Liver (tissue), 9 donors: ENCODE data around the gene HMGN4. TPM values are rescaled to one million over a fixed set of nuclear protein-coding genes. Genes with fewer than 3 reads are reported as not detected.

Experiments used
- DNase-seq: peaks from one replicate; pipeline ENCODE4 v3.0.0-alpha.2; 2017; ENCODE audit warnings: low spot score
- H3K27ac ChIP-seq, 2 donors: one replicate each; pipeline ENCODE4 v1.7.0; 2013; ENCODE audit warnings: inconsistent platforms in 2 of 2, low read length in 2 of 2, control low read depth in 1 of 2, low read depth in 1 of 2, mild to moderate bottlenecking in 1 of 2
- H3K27me3 ChIP-seq, 4 donors: one replicate each; pipeline versions ENCODE4 v1.6.1 to v1.7.0; 2013; ENCODE audit warnings: low read length in 3 of 4, inconsistent platforms in 1 of 4, mild to moderate bottlenecking in 1 of 4, moderate library complexity in 1 of 4; ENCODE audit not compliant: control insufficient read depth in 4 of 4, insufficient read depth in 4 of 4
- H3K36me3 ChIP-seq, 4 donors: one replicate each; pipeline versions ENCODE4 v1.6.1 to v1.7.0; 2013; ENCODE audit warnings: low read length in 3 of 4, mild to moderate bottlenecking in 3 of 4, low read depth in 1 of 4, moderate library complexity in 1 of 4; ENCODE audit not compliant: control insufficient read depth in 4 of 4, insufficient read depth in 3 of 4
- H3K4me1 ChIP-seq, 4 donors: one replicate each; pipeline versions ENCODE4 v1.6.1 to v1.7.0; 2013; ENCODE audit warnings: low read length in 3 of 4, mild to moderate bottlenecking in 3 of 4, moderate library complexity in 1 of 4; ENCODE audit not compliant: control insufficient read depth in 4 of 4, insufficient read depth in 4 of 4
- H3K4me3 ChIP-seq, 3 donors: one replicate each; pipeline versions ENCODE4 v1.6.1 to v1.7.0; 2013; ENCODE audit warnings: low read length in 3 of 3, control low read depth in 1 of 3, low read depth in 1 of 3, mild to moderate bottlenecking in 1 of 3
- H3K9ac ChIP-seq, 2 donors: one replicate each; pipeline ENCODE4 v1.7.0; 2013; ENCODE audit warnings: low read length in 2 of 2, mild to moderate bottlenecking in 2 of 2, moderate library complexity in 2 of 2, control low read depth in 1 of 2, low read depth in 1 of 2
- H3K9me3 ChIP-seq, 4 donors: one replicate each; pipeline versions ENCODE4 v1.6.1 to v1.7.0; 2013; ENCODE audit warnings: low read length in 3 of 4; ENCODE audit not compliant: control insufficient read depth in 4 of 4
- ATF3 ChIP-seq: IDR thresholded peaks from 2 replicates; pipeline ENCODE4 v1.6.1; 2016; ENCODE audit warnings: antibody characterized with exemption
- CTCF ChIP-seq: fragments of 150-350 bp; IDR thresholded peaks from 2 replicates; pipeline ENCODE4 v1.5.1; 2017; ENCODE audit warnings: improper control_type of control experiment, low read depth, low read length; ENCODE audit not compliant: missing input control
- EGR1 ChIP-seq, 2 donors: IDR thresholded peaks; 2 replicates each; pipeline ENCODE4 v1.6.1; 2016 to 2018; ENCODE audit warnings: antibody characterized with exemption in 2 of 2, low read depth in 2 of 2
- FOXA1 ChIP-seq: IDR thresholded peaks from 2 replicates; pipeline ENCODE4 v1.6.1; 2016; ENCODE audit warnings: antibody characterized with exemption
- FOXA2 ChIP-seq: IDR thresholded peaks from 2 replicates; pipeline ENCODE4 v1.6.1; 2016; ENCODE audit warnings: antibody characterized with exemption
- GABPA ChIP-seq, 2 donors: IDR thresholded peaks in 1 of 2; conservative IDR thresholded peaks in 1 of 2; 2 replicates each; pipeline ENCODE4 v1.6.1; 2016; ENCODE audit warnings: antibody characterized with exemption in 2 of 2, mild to moderate bottlenecking in 1 of 2, moderate library complexity in 1 of 2
- HNF4A ChIP-seq, 2 donors: conservative IDR thresholded peaks; 2 replicates each; pipeline ENCODE4 v1.6.1; 2016; ENCODE audit warnings: antibody characterized with exemption in 2 of 2, mild to moderate bottlenecking in 2 of 2
- HNF4G ChIP-seq: IDR thresholded peaks from 2 replicates; pipeline ENCODE4 v1.6.1; 2016; ENCODE audit warnings: antibody characterized with exemption
- JUND ChIP-seq, 2 donors: IDR thresholded peaks; 2 replicates each; pipeline ENCODE4 v1.6.1; 2016; ENCODE audit warnings: antibody characterized with exemption in 2 of 2
- MAX ChIP-seq: IDR thresholded peaks from 2 replicates; pipeline ENCODE4 v1.6.1; 2016; ENCODE audit warnings: antibody characterized with exemption
- NR2F2 ChIP-seq: IDR thresholded peaks from 2 replicates; pipeline ENCODE4 v1.6.1; 2016; ENCODE audit warnings: antibody characterized with exemption
- RAD21 ChIP-seq, 2 donors: IDR thresholded peaks; 2 replicates each; pipeline ENCODE4 v1.6.1; 2016; ENCODE audit warnings: antibody characterized with exemption in 2 of 2, mild to moderate bottlenecking in 2 of 2
- REST ChIP-seq: IDR thresholded peaks from 2 replicates; pipeline ENCODE4 v1.6.1; 2016; ENCODE audit warnings: antibody characterized with exemption, mild to moderate bottlenecking
- RXRA ChIP-seq, 2 donors: IDR thresholded peaks; 2 replicates each; pipeline ENCODE4 v1.6.1; 2017 to 2018; ENCODE audit warnings: antibody characterized with exemption in 2 of 2, mild to moderate bottlenecking in 1 of 2
- SP1 ChIP-seq: IDR thresholded peaks from 2 replicates; pipeline ENCODE4 v1.6.1; 2018; ENCODE audit warnings: antibody characterized with exemption, mild to moderate bottlenecking
- TAF1 ChIP-seq: conservative IDR thresholded peaks from 2 replicates; pipeline ENCODE4 v1.6.1; 2016; ENCODE audit warnings: antibody characterized with exemption, mild to moderate bottlenecking
- YY1 ChIP-seq: IDR thresholded peaks from 2 replicates; pipeline ENCODE4 v1.6.1; 2016; ENCODE audit warnings: antibody characterized with exemption, mild to moderate bottlenecking
- ZBTB33 ChIP-seq: IDR thresholded peaks from 2 replicates; pipeline ENCODE4 v1.6.1; 2016; ENCODE audit warnings: antibody characterized with exemption
- WGBS: extraction: QIAGEN DNeasy Blood & Tissue Kit; methylation state at CpG from one replicate; pipeline ENCODE4 v1.1.7; 2013; 5-methylcytosine and 5-hydroxymethylcytosine counted together
- polyA plus RNA-seq, 2 donors: library from polyadenylated mRNA; stranded (reverse) in 1 of 2; unstranded in 1 of 2; fragments of 200-250 nt in 1 of 2; fragments of >200 nt in 1 of 2; fragmentation: Nextera tagmentation in 1 of 2; extraction: Ambion mirVana in 1 of 2; gene quantifications; one replicate each; pipeline versions ENCODE4 v1.2.1 to v1.2.3, GENCODE V29; 2013 to 2015
- total RNA-seq, 2 donors: library from RNA; depleted of rRNA; stranded (reverse); fragments of >200 nt; gene quantifications; one replicate each; pipeline ENCODE4 v1.2.3, GENCODE V29; 2014
- donor health status: healthy.
- donor health status: healthy.
- donor health status: healthy.
- donor health status: healthy.
- donor health status: healthy.

Gene HMGN4
- total and polyA plus RNA-seq, 4 donors: 8.2 to 13.3 (median 10.1) TPM

- no peak overlapping the region for H3K27ac ChIP-seq
- TF ChIP-seq EGR1 (IDR thresholded peaks at IDR 0.05; ENCODE audit: low read depth in 2 of 2) (no peak), HNF4A (conservative IDR thresholded peaks at IDR 0.05) (no peak), FOXA2 (no peak)
- 98% methylated on average over 1 of the region's 1 CpG for WGBS
- no peaks in the 10 kb centered on the region for H3K9me3 ChIP-seq
- H3K36me3 ChIP-seq: no peaks in the 10 kb centered on the region
- peaks cover 0 to 17% (median 9%) of the 10 kb centered on the region in 4 donors for H3K4me1 ChIP-seq
- DNase-seq: no peak
- no peak overlapping the region for H3K9ac ChIP-seq
- no peaks in the 10 kb centered on the region for H3K27me3 ChIP-seq
- no peak overlapping the region for H3K4me3 ChIP-seq
These were observed 6.3 kb upstream of the HMGN4 start for GRCh38 chr6:26531897-26532296.

GRCh38 chr6:26532699-26533531, 5.3 kb upstream of the HMGN4 start:
- H3K27me3 ChIP-seq: no peaks in the 10 kb centered on the region
- TF ChIP-seq EGR1 (IDR thresholded peaks at IDR 0.05; ENCODE audit: low read depth in 2 of 2): peak in 1 of 2 donors; percentile 29
- TF ChIP-seq GABPA (IDR thresholded peaks at IDR 0.05 in 1 of 2, conservative IDR thresholded peaks at IDR 0.05 in 1 of 2): no peak
- TF ChIP-seq REST: peak; percentile 40
- peak in 1 of 2 donors; percentile 49 for TF ChIP-seq JUND (IDR thresholded peaks at IDR 0.05)
- TF ChIP-seq HNF4G: no peak
- TF ChIP-seq HNF4A (conservative IDR thresholded peaks at IDR 0.05): no peak
- TF ChIP-seq SP1: peak; percentile 4
- TF ChIP-seq CTCF: no peak
- TF ChIP-seq FOXA2: no peak
- peak in 1 of 2 donors; percentile 32 for TF ChIP-seq RAD21 (IDR thresholded peaks at IDR 0.05)
- TF ChIP-seq NR2F2: peak; percentile 45
- TF ChIP-seq TAF1: no peak
- TF ChIP-seq FOXA1: peak; percentile 47
- peak; percentile 63 for TF ChIP-seq MAX
- peak; percentile 100 for TF ChIP-seq ATF3
- peak; percentile 44 for TF ChIP-seq RXRA (IDR thresholded peaks at IDR 0.05)
- peak; percentile 17 for TF ChIP-seq ZBTB33
- TF ChIP-seq YY1: peak; percentile 63
- WGBS: 1% methylated on average over 28 of the region's 28 CpGs
- peak; percentile 92 for DNase-seq
- no peaks in the 10 kb centered on the region for H3K9me3 ChIP-seq
- H3K4me1 ChIP-seq: peaks cover 0 to 20% (median 12%) of the 10 kb centered on the region in 4 donors
- peak overlapping the region; percentile 60 to 63 for H3K9ac ChIP-seq
- peak overlapping the region; percentile 73 to 78 (median 74) for H3K4me3 ChIP-seq
- no peaks in the 10 kb centered on the region for H3K36me3 ChIP-seq
- peak overlapping the region in 1 of 2 donors; percentile 39 for H3K27ac ChIP-seq
